Measurements from ENCODE around the gene BMP7.
"Not testable (repeated sequence)": the region's sequence is repeated elsewhere in the genome, so short reads cannot be mapped to it uniquely, and the experiment has no call there.

Gene BMP7

DNA sequence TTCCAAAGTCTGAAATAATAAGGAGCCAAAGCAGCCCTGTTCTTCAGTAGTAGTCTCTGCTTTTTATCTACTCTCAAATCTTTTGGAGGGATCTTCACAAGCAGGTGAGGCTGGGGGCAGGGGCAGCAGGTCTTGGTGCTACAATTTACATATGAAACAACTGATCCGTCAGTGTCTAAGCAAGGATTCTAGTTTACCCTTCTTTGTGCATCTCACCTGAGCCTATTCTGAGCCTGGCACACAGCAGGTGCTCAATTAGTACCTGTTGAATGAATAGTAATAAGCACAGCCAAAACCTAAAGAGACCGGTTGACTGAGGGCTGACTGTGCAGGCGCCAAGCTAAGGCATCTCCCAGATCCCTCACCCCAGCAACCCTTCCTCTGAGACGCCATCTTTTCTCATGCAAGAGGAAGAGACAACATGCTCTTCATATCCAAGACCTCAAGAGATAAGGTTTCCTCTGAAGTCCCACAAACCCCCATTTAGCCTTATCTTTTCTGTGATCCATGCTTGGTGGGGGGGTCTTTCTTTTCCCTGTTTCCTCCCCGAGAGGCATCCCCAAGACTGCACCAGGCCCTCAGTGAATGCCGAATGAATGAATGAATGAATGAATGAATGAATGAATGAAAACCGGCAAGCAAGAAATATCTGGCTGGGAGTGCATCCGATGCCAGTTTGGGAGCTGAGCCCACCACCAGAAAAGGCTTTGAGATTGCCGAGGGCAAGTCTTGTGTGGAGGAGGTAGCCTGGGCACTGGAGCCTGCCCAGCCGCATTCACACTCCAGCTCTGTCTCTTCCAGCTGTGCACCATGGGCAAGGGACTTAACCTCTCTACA, 2.9 kb upstream of the BMP7 start:
- FAIRE-seq: no peak
- DNase-seq (ENCODE audit: insufficient read length, low spot score): no peak
- no peak for TF ChIP-seq SPI1 (IDR thresholded peaks at IDR 0.05; ENCODE audit: low read depth, low read length)
- no peak for TF ChIP-seq PAX5 (IDR thresholded peaks at IDR 0.05; ENCODE audit: insufficient read depth, low read length, severe bottlenecking)
- no peak for TF ChIP-seq POLR2AphosphoS5 (IDR thresholded peaks at IDR 0.05; ENCODE audit: low read depth, low read length)
- TF ChIP-seq TAF1 (IDR thresholded peaks at IDR 0.05; ENCODE audit: low read depth, low read length): no peak
- no peak for TF ChIP-seq POU2F2 (IDR thresholded peaks at IDR 0.05; ENCODE audit: low read depth, low read length)
- no peak for TF ChIP-seq POLR2A (IDR thresholded peaks at IDR 0.05; ENCODE audit: low read depth, low read length)

DNA sequence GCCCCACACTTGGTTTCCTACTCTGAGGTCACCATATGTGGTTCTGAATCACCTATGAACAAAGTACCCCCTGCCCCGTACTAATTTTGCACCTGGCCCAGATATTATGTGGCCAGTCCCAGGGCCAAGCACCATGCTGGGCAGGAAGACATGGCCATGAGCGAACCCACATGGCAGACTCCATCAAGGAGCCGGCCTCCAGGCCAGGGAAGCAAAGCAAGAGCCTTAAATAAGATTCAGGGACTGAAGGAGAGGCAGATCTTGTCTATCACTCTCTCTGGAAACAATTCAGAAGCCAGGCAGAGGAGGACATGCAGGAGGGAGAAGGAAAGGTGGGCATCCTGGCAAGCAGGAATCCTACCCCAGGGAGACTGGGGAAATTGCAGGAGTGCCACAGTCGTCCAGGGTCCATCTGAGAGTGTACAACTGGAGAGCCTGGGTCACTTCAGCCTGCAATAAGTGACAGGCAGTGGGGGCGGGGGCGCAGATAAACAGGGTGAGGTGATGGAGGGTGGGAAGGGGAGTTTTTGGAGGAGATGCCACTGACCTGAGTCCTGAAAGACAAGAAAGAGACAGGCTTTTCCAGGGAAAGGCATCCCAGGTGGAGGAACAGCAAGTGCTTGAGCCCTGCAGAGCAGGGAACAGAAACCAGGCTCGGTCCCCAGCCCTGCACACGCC, 2.1 kb upstream of the BMP7 start:
- no peak for FAIRE-seq
- TF ChIP-seq PAX5 (IDR thresholded peaks at IDR 0.05; ENCODE audit: insufficient read depth, low read length, severe bottlenecking): no peak
- DNase-seq (ENCODE audit: insufficient read length, low spot score): no peak

DNA sequence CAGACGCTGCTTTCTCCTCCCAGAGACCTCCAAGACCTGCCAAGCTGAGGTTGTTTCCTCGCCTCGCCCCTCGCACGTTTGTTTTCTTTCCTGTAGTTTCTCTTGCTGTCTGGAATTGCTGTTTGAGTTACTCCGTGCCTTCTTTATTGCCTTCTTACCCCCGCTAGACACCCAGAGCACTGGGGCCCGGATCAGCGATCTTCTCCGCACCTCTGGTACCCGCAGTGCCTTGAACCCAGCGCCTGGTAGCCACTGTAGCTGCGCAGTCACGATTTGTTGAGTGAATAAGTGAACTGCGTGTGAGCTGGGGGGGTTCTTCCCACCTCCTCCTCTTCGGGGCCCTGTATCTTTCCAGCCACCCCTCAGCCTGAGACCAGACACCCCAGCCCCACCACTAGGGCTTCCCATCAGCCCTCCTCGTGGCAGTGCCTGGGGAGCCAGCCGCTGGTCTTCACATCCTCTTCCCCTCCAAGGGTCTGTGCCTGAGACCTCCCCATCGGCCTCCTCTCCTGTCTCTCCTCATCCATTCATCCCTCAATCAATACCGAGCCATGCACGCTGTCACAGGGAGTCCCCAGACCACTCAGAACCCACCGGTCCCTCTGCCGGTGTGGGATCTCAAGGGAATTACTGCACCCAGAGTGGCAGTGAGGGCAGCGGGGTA, 849 bp upstream of the BMP7 start:
- no peak for DNase-seq (ENCODE audit: insufficient read length, low spot score)
- TF ChIP-seq PAX5 (IDR thresholded peaks at IDR 0.05; ENCODE audit: insufficient read depth, low read length, severe bottlenecking) (no peak), SPI1 (IDR thresholded peaks at IDR 0.05; ENCODE audit: low read depth, low read length) (no peak), POU2F2 (IDR thresholded peaks at IDR 0.05; ENCODE audit: low read depth, low read length) (no peak), POLR2A (IDR thresholded peaks at IDR 0.05; ENCODE audit: low read depth, low read length) (no peak), TAF1 (IDR thresholded peaks at IDR 0.05; ENCODE audit: low read depth, low read length) (no peak), POLR2AphosphoS5 (IDR thresholded peaks at IDR 0.05; ENCODE audit: low read depth, low read length) (no peak)
- FAIRE-seq: no peak

DNA sequence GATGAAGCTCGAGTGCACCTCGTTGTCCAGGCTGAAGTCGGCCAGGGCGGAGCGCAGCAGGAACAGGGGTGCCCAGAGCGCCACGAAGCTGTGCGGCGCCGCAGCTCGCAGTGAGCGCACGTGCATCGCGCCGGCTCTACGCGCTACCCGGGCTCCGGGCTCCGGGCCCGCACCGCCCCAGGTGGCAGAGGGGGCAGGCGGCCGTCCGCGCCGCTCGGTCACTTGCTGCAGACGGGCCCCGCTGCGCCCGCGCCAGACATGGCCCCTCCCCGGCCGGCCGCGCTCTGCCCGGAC, 497 bp downstream of the BMP7 start:
- no peak for FAIRE-seq

DNA sequence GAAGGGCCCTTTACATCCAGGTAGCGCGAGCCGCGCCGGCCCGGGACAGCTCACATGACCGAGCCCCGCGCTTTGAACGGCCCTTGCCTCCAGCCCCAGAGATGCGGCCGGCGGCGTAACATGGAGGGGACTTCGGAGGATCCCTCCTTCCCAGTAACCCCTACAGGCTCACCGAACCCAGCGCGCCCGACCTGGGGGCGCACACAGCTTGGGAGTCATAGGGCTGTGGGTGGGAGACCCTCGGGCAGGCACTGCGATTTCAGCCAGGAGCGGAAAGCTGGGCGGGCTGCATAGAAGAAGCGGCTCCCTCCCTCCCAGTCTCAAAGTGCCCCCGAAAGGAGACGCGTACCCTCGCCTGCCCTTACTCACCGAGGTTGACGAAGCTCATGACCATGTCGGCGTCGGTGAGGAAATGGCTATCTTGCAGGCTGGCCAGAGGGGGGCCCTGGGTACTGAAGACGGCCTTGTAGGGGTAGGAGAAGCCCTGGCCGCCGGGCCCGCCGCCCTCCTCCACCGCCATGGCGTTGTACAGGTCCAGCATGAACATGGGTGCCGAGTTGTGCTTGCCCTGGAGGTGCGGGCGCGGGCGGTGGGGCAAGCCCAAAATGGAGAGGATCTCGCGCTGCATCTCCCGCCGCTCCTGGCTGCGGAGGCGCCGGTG, 975 bp downstream of the BMP7 start:
- DNase-seq (ENCODE audit: insufficient read length, low spot score) (peak; percentile 32), FAIRE-seq (no peak)
- no peak for TF ChIP-seq POU2F2 (IDR thresholded peaks at IDR 0.05; ENCODE audit: low read depth, low read length)

More for the DNA sequence above, 497 bp downstream of the BMP7 start:
- TF ChIP-seq POU2F2 (IDR thresholded peaks at IDR 0.05; ENCODE audit: low read depth, low read length) (no peak), TAF1 (IDR thresholded peaks at IDR 0.05; ENCODE audit: low read depth, low read length) (no peak), SPI1 (IDR thresholded peaks at IDR 0.05; ENCODE audit: low read depth, low read length) (no peak), POLR2A (IDR thresholded peaks at IDR 0.05; ENCODE audit: low read depth, low read length) (no peak), PAX5 (IDR thresholded peaks at IDR 0.05; ENCODE audit: insufficient read depth, low read length, severe bottlenecking) (no peak), POLR2AphosphoS5 (IDR thresholded peaks at IDR 0.05; ENCODE audit: low read depth, low read length) (no peak)
- DNase-seq (ENCODE audit: insufficient read length, low spot score): no peak

DNA sequence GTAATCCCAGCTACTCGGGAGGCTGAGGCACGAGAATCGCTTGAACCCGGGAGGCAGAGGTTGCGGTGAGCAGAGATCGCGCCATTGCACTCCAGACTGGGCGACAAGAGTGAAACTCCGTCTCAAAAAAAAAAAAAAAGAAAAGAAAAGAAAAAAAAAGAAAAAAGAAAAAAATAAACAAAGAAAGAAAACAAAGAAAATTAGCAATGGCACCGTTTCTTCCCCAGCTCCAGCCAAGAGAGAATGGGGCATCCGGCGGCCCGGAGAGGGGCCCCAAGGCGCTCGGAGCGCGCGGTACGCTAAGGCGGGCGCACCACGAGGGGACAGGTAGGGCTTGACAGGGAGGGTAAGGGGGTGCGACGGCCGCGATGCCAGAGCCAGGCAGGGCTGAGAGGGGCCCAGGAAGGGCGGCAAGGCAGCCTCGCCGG, 1.5 kb downstream of the BMP7 start:
- not testable (repeated sequence) for DNase-seq (ENCODE audit: insufficient read length, low spot score); FAIRE-seq

DNA sequence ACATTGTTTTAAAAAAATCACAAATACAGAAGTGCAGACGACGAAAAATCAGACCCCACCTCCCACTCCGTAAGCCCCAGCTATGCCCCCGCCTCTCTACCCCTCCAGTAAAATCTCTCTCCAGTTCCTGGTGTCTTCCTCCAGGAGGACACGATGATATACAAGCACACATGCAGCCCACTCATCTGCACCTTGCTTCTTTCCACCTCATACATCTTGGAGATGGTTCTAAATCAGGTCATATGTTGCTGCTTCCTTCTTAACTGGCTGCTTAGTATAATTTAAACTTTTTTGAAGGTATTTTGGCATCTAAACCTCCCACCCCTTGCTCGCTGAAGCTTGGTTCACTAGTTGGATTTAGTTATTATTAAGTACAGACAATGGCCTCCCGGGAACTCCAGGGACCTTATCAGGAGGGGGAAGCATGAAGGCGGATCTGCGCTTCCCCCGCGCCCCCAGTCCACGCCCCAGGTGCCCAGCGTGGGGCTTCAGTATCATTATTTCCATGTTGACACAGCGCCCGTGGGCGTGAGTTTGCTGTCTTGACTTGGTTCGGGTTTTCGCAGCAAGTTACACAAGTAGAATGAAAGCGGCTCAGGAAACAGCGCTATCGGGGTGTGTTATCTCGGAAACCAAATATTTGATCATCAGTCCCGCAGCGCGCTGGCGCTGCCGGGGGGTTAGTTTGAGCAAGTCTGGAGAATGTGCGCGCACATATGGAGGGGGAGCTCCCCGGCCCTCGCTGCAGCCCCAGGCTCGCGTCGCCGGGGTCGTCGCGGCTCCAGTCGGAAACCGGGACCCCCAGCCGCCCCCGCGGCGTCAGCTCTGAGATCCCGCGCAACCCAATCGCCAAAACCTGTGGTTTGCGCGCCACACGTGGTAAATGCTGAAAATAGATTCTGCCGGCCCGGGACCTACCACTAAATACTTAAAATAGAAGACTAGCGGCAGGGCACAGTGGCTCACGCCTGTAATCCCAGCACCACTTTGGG, 2.3 kb downstream of the BMP7 start:
- no peak for DNase-seq (ENCODE audit: insufficient read length, low spot score)
- TF ChIP-seq POLR2A (IDR thresholded peaks at IDR 0.05; ENCODE audit: low read depth, low read length) (no peak), TAF1 (IDR thresholded peaks at IDR 0.05; ENCODE audit: low read depth, low read length) (no peak), POLR2AphosphoS5 (IDR thresholded peaks at IDR 0.05; ENCODE audit: low read depth, low read length) (no peak), POU2F2 (IDR thresholded peaks at IDR 0.05; ENCODE audit: low read depth, low read length) (no peak), PAX5 (IDR thresholded peaks at IDR 0.05; ENCODE audit: insufficient read depth, low read length, severe bottlenecking) (no peak), SPI1 (IDR thresholded peaks at IDR 0.05; ENCODE audit: low read depth, low read length) (no peak)
- FAIRE-seq: no peak

DNA sequence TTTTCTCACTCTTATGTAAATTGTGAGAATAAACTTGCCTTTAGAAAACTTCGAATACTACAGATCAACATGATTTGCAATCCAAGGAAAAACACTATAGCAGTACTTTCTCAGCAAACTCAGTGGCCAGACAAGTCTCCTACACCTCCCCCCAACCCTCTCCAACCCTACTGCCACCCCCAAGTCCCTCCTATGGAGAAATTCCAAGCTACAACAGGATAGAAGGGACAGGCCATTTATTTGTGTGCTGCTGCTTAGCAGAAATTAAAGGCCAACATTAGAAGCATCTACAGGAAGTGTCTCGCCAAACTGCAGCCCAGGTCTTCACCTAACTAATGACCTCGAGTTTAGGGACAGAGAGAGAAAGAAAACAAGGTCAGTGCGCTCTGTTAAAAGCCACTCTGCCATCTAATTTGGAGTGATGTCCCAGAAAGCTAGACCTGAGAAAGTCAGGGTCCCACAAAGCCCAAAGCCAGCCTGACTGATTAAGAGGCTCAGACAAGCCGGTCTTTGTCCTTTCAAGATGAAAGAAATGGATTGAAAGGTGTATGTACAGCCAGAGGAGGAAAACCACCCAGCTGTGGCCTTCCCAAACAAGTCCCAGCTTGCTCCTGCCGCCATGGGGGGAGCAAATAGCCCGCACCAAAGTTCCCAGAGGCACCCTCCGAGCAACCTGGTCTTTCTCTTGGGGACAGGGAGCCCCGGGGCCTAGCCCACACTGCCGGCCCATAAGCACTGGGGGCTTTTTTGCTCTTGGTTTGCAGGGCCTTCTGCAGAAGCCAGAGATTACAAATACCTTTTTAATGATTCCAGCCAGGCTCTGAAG, 3.4 kb downstream of the BMP7 start:
- TF ChIP-seq SPI1 (IDR thresholded peaks at IDR 0.05; ENCODE audit: low read depth, low read length): no peak
- no peak for TF ChIP-seq PAX5 (IDR thresholded peaks at IDR 0.05; ENCODE audit: insufficient read depth, low read length, severe bottlenecking)
- no peak for TF ChIP-seq TAF1 (IDR thresholded peaks at IDR 0.05; ENCODE audit: low read depth, low read length)
- no peak for TF ChIP-seq POU2F2 (IDR thresholded peaks at IDR 0.05; ENCODE audit: low read depth, low read length)
- TF ChIP-seq POLR2AphosphoS5 (IDR thresholded peaks at IDR 0.05; ENCODE audit: low read depth, low read length): no peak
- TF ChIP-seq POLR2A (IDR thresholded peaks at IDR 0.05; ENCODE audit: low read depth, low read length): no peak
- DNase-seq (ENCODE audit: insufficient read length, low spot score) (no peak), FAIRE-seq (no peak)

Data from GM12891 (cell line).